DOHH2 (cell line): Measurements from ENCODE around the gene HNRNPC.
"Not testable (repeated sequence)": the region's sequence is repeated elsewhere in the genome, so short reads cannot be mapped to it uniquely, and the experiment has no call there.

Source experiments
- H3F3A ChIP-seq: fragments of 200-600 bp; sonication (generic), shearing (Covaris generic); 2 replicates; pipeline ENCODE4 v1.6.0; 2016; ENCODE audit warnings: antibody characterized with exemption, mild to moderate bottlenecking; ENCODE audit not compliant: control insufficient read depth, insufficient read depth
- H3K27ac ChIP-seq: fragments of 200-600 bp; sonication (generic); 2 replicates; pipeline ENCODE4 v1.5.1; 2014; ENCODE audit warnings: low read depth, mild to moderate bottlenecking, low read length, moderate library complexity
- H3K27me3 ChIP-seq: fragments of 200-600 bp; sonication (generic); 2 replicates; pipeline ENCODE4 v1.6.1; 2014; ENCODE audit warnings: mild to moderate bottlenecking, low read length, mixed read lengths; ENCODE audit not compliant: control insufficient read depth
- H3K36me3 ChIP-seq: fragments of 200-600 bp; sonication (generic); 2 replicates; pipeline ENCODE4 v1.6.1; 2014; ENCODE audit warnings: mild to moderate bottlenecking, low read length, moderate library complexity, mixed read lengths; ENCODE audit not compliant: control insufficient read depth
- H3K4me1 ChIP-seq: fragments of 200-600 bp; sonication (generic); 2 replicates; pipeline ENCODE4 v1.6.1; 2014; ENCODE audit warnings: mild to moderate bottlenecking, low read length, mixed read lengths; ENCODE audit not compliant: control insufficient read depth
- H3K4me2 ChIP-seq: fragments of 200-600 bp; sonication (generic); 2 replicates; pipeline ENCODE4 v1.6.0; 2014; ENCODE audit warnings: mild to moderate bottlenecking, low read length, moderate library complexity
- H3K4me3 ChIP-seq: fragments of 200-600 bp; sonication (generic); 2 replicates; pipeline ENCODE4 v1.5.1; 2014; ENCODE audit warnings: mild to moderate bottlenecking, low read length, mixed read lengths
- H3K79me2 ChIP-seq: fragments of 200-600 bp; sonication (generic); 2 replicates; pipeline ENCODE4 v1.6.1; 2014; ENCODE audit warnings: mild to moderate bottlenecking, low read length, mixed read lengths; ENCODE audit not compliant: control insufficient read depth
- H3K9me2 ChIP-seq: fragments of 200-600 bp; sonication (generic); replicated peaks from 2 replicates; pipeline ENCODE4 v1.6.1; 2014; ENCODE audit warnings: mild to moderate bottlenecking, low read length, mixed read lengths; ENCODE audit not compliant: control insufficient read depth
- H3K9me3 ChIP-seq: fragments of 200-600 bp; sonication (generic); 2 replicates; pipeline ENCODE4 v1.6.1; 2014; ENCODE audit warnings: antibody characterized with exemption, low read length, mixed read lengths; ENCODE audit not compliant: control insufficient read depth, insufficient read depth
- H4K20me1 ChIP-seq: fragments of 200-600 bp; sonication (generic); 2 replicates; pipeline ENCODE4 v1.6.0; 2014; ENCODE audit warnings: low read depth, mild to moderate bottlenecking, antibody characterized with exemption, low read length, moderate library complexity; ENCODE audit not compliant: control insufficient read depth, insufficient read depth
- CTCF ChIP-seq: fragments of 200-600 bp; sonication (generic); IDR thresholded peaks from one replicate; pipeline ENCODE4 v1.5.1; 2014; ENCODE audit warnings: antibody characterized with exemption, mild to moderate bottlenecking, low read depth, low read length; ENCODE audit not compliant: poor library complexity, severe bottlenecking
- EZH2phosphoT487 ChIP-seq: fragments of 200-600 bp; sonication (generic); IDR thresholded peaks from 2 replicates; pipeline ENCODE4 v1.6.1; 2017; ENCODE audit warnings: borderline replicate concordance, mild to moderate bottlenecking, antibody characterized with exemption, low read length, moderate library complexity, mixed read lengths

The HNRNPC gene

GRCh38 chr14:21229821-21230220, 39.4 kb downstream of the HNRNPC start:
- Histone ChIP-seq H3K27ac (no peak overlapping the region), H3K9me2 (no peaks in the 10 kb centered on the region), H3K27me3 (no peaks in the 10 kb centered on the region), H3K9me3 (no peaks in the 10 kb centered on the region), H3K4me2 (no peak overlapping the region), H3K4me1 (no peaks in the 10 kb centered on the region), H3K4me3 (no peak overlapping the region), H3K36me3 (peaks cover 100% of the 10 kb centered on the region), H3K79me2 (peaks cover 100% of the 10 kb centered on the region), H4K20me1 (peaks cover 60% of the 10 kb centered on the region), H3F3A (peaks cover 66% of the 10 kb centered on the region)
- no peak for TF ChIP-seq CTCF
- TF ChIP-seq EZH2phosphoT487, result no peak

DNA sequence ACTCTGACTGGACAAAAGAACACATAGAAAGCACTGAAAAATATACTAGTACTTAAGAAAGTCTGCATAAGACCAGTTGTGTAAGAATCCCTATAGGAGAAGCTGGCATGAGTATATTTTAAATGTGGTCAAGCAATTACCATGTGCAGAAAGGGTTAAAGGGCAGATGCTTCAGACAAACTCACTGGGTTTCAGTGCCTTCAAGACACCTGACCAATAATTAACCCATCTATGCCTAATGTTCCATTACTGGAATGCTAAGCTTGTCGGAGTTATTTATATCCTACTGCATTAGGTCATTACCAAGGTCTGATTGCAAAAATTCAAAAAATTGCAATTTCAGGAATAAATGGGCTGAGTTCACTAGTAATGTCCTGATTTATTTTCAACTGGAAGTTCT, 41.3 kb downstream of the HNRNPC start:
- no peak overlapping the region for H3K4me2 ChIP-seq
- peaks cover 100% of the 10 kb centered on the region for H3K36me3 ChIP-seq
- peaks cover 60% of the 10 kb centered on the region for H4K20me1 ChIP-seq
- H3K9me3 ChIP-seq, result no peaks in the 10 kb centered on the region
- peaks cover 74% of the 10 kb centered on the region for H3F3A ChIP-seq
- no peak for TF ChIP-seq CTCF
- no peak for TF ChIP-seq EZH2phosphoT487
- no peaks in the 10 kb centered on the region for H3K4me1 ChIP-seq
- H3K9me2 ChIP-seq, result no peaks in the 10 kb centered on the region
- peaks cover 100% of the 10 kb centered on the region for H3K79me2 ChIP-seq
- no peaks in the 10 kb centered on the region for H3K27me3 ChIP-seq
- H3K4me3 ChIP-seq, result no peak overlapping the region
- no peak overlapping the region for H3K27ac ChIP-seq

DNA sequence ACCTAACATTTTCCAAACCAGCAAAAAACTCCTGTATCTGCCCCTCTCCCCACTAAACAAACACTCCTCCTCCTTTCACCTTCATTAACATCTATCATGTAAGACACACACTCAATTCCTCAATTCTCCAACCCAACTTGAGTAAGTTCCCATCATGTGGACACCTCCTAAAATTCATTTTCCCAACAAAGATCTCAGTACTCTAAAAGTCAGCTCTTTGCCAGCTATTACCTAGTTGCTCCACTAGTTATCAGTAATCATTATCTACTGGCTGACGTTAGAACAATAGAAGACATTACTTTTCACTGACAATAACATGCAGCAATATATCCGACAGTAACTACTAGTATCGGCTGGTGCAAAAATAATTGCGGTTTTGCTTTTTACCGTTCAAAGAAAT, 42.1 kb downstream of the HNRNPC start:
- H3K79me2 ChIP-seq, result peaks cover 100% of the 10 kb centered on the region
- no peak overlapping the region for H3K4me3 ChIP-seq
- no peaks in the 10 kb centered on the region for H3K9me2 ChIP-seq
- H4K20me1 ChIP-seq, result peaks cover 56% of the 10 kb centered on the region
- H3K36me3 ChIP-seq, result peaks cover 100% of the 10 kb centered on the region
- H3K4me2 ChIP-seq, result no peak overlapping the region
- no peak overlapping the region for H3K27ac ChIP-seq
- no peaks in the 10 kb centered on the region for H3K4me1 ChIP-seq
- H3K27me3 ChIP-seq, result no peaks in the 10 kb centered on the region
- no peaks in the 10 kb centered on the region for H3K9me3 ChIP-seq
- peaks cover 74% of the 10 kb centered on the region for H3F3A ChIP-seq
- no peak for TF ChIP-seq EZH2phosphoT487
- no peak for TF ChIP-seq CTCF

DNA sequence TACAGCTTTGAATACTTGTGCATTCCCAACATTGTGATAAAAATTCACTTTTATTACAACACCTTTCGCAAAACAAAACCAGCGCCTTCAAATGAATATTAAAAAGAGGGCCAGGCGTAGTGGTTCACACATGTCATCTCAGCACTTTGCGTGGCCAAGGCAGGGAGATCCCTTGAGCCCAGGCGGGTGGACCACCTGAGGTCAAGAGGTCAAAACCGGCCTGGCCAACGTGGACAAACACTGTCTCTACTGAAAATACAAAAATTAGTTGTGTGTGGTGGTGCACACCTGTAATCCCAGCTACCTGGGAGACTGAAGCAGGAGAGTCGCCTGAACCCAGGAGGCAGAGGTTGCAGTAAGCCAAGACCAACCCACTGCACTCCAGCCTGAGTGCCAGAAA, 42.8 kb downstream of the HNRNPC start:
- Histone ChIP-seq H3K79me2 (peaks cover 100% of the 10 kb centered on the region), H3K9me3 (no peaks in the 10 kb centered on the region), H3K27me3 (no peaks in the 10 kb centered on the region), H3K4me1 (no peaks in the 10 kb centered on the region), H3K4me2 (no peak overlapping the region), H3K4me3 (no peak overlapping the region), H3K9me2 (no peaks in the 10 kb centered on the region), H3F3A (peaks cover 72% of the 10 kb centered on the region), H4K20me1 (peaks cover 59% of the 10 kb centered on the region), H3K36me3 (peaks cover 100% of the 10 kb centered on the region), H3K27ac (no peak overlapping the region)
- TF ChIP-seq EZH2phosphoT487 (no peak), CTCF (no peak)

- peaks cover 60% of the 10 kb centered on the region for H4K20me1 ChIP-seq
- not testable (repeated sequence) for H3K9me2 ChIP-seq, H3K27me3 ChIP-seq, H3K9me3 ChIP-seq, H3K4me3 ChIP-seq, H3K27ac ChIP-seq, H3K4me1 ChIP-seq, H3K4me2 ChIP-seq
- H3F3A ChIP-seq, result peaks cover 77% of the 10 kb centered on the region
- H3K79me2 ChIP-seq, result peaks cover 100% of the 10 kb centered on the region
- H3K36me3 ChIP-seq, result peaks cover 100% of the 10 kb centered on the region
These were observed 44.1 kb downstream of the HNRNPC start for GRCh38 chr14:21225164-21225563.
